ENCODE measurements around the gene EIF5A2.
"Not testable (repeated sequence)": the region's sequence is repeated elsewhere in the genome, so short reads cannot be mapped to it uniquely, and the experiment has no call there.

EIF5A2 gene

DNA sequence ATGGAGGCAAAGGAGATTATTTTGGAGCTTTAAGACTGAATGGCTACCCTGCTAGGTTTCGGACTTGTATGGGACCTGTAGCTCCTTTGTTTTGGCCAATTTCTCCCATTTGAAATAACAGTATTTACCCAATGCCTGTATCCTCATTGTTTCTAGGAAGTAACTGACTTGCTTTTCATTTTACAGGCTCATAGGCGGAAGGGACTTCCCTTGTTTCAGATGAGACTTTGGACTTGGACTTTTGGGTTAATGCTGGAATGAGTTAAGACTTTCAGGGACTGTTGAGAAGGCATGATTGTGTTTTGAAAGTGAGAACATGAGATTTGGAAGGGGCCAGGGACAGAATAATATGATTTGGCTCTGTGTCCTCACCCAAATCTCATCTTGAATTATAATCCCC lies 10.5 kb downstream of the EIF5A2 start:
- no peak for FAIRE-seq
- DNase-seq (ENCODE audit: insufficient read length, low spot score), result no peak

DNA sequence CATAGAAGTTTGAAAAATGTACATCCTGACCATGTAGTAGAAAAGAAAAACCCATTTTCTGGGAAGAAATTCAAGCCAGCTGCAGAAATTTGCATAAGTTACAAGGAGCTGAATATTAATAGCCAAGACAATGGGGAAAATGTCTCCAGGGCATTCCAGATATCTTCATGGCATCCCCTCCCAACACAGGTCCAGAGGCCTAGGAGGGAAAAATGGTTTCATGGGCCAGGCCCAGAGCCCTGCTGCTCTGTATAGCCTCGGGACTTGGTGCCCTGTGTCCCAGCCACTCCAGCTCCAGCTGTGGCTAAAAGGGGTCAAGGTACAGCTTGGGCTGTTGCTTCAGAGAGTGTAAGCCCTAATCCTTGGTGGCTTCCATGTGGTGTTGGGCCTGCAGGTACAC lies 11.2 kb downstream of the EIF5A2 start:
- not testable (repeated sequence) for FAIRE-seq; DNase-seq (ENCODE audit: insufficient read length, low spot score)

DNA sequence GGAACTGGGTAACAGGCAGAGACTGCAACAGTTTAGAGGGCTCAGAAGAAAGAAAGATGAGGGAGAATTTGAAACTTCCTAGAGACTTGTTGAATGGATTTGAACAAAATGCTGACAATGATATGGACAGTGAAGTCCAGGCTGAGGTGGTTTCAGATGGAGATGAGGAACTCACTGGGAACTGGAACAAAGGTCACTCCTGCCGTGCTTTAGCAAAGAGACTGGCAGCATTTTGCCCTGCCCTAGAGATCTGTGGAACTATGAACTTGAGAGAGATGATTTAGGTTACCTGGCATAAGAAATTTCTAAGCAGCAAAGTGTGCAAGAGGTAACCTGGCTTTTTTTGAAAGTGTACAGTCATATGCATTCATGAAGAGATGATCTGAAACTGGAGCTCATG lies 11.7 kb downstream of the EIF5A2 start:
- no peak for FAIRE-seq
- no peak for DNase-seq (ENCODE audit: insufficient read length, low spot score)

DNA sequence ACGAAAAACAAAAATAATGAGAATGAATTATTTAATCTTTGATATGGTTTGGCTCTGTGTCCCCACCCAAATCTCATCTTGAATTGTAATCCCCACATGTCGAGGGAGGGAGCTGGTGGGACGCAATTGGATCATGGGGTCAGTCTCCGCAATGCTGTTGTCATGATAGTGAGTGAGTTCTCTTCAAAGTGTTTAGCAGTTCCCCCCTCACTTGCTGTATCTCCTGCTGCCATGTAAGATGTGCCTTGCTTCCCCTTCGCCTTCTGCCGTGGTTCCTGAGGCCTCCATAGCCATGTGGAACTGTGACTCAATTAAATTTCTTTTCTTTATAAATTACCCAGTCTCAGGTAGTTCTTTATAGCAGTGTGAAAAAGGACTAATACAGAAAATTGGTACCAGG lies 12.1 kb downstream of the EIF5A2 start:
- not testable (repeated sequence) for FAIRE-seq

DNA sequence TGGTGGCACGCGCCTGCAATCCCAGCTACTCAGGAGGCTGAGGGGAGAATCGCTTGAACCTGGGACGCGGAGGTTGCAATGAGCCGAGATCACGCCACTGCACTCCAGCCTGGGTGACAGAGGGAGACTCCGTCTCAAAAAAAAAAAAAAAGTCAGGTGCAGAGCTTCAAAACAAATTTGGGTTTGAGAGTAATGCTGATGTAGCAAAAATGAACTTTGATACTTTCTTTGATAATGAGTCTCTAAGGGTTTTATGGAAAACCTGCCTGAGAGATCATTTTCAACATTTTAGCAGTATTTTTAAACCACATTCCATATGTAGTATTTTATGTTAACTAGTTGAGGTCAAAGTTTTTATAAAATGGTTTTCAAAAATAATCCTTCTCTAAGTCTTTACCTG lies 14.5 kb downstream of the EIF5A2 start:
- FAIRE-seq (no peak), DNase-seq (ENCODE audit: insufficient read length, low spot score) (no peak)

More for the DNA sequence above, 12.1 kb downstream of the EIF5A2 start:
- DNase-seq (ENCODE audit: insufficient read length, low spot score), result not testable (repeated sequence)

DNA sequence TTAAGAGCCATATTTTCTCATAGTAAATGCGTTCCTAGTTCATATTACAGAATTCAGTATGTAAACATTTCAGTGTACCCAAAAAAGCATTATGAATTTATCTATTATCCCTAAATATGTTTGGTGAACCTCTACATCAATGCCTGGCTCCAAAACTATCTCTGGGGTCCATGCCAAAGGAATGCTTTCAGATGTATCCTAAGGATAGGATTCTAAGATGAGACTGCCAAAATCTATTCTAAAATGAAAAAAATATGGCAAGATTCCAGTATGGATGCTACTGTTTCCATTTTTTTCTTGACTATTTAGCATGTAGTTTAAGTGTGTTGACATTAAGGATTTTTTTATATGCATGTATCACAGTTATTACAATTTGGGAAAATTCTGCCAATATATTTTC lies 18.8 kb downstream of the EIF5A2 start:
- FAIRE-seq, result no peak
- no peak for DNase-seq (ENCODE audit: insufficient read length, low spot score)

DNA sequence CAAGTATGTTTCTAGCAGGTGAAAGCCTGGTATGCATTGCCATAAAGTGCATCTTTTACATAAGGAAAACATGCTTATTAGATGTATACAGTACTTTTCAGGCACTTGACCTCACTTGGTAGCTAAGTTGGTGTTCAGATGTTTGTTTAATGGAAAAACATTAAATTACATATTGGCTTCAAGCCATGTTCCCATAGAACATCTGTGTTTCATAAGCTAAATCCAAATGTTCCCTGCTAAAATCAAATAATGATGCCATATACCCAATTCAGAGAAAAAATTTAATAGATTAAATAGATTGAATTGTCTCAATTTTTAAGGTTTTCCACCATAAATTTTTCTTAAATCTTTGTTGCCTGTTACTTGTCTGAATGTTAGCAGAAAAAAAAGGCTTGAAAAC lies 19.3 kb downstream of the EIF5A2 start:
- FAIRE-seq (no peak), DNase-seq (ENCODE audit: insufficient read length, low spot score) (no peak)

DNA sequence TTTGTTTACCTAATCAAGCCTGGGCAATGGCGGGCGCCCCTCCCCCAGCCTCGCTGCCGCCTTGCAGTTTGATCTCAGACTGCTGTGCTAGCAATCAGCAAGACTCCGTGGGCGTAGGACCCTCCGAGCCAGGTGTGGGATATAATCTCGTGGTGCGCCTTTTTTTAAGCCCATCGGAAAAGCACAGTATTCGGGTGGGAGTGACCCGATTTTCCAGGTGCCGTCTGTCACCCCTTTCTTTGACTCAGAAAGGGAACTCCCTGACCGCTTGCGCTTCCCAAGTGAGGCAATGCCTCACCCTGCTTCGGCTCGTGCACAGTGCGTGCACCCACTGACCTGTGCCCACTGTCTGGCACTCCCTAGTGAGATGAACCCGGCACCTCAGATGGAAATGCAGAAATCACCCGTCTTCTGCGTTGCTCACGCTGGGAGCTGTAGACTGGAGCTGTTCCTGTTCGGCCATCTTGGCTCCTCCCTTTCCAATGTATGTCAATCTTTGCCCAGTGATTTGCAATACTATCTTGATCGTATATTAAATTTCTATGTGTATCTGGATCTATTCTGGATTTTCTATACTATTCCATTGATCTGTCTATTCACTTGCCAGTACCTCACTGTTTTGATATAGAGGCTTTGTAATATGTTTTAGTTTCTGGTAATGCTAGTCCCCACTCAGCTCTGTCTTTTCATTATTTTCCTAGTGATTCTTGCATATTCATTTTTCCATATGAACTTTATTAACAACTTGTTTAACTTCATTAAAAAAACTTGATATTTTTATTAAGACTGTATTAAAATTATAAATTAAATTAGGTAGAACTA lies 24.1 kb downstream of the EIF5A2 start:
- DNase-seq (ENCODE audit: insufficient read length, low spot score); FAIRE-seq: not testable (repeated sequence)

DNA sequence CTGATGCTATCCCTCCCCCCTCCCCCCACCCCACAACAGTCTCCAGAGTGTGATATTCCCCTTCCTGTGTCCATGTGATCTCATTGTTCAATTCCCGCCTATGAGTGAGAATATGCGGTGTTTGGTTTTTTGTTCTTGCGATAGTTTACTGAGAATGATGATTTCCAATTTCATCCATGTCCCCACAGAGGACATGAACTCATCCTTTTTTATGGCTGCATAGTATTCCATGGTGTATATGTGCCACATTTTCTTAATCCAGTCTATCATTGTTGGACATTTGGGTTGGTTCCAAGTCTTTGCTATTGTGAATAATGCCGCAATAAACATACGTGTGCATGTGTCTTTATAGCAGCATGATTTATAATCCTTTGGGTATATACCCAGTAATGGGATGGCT lies 29.7 kb downstream of the EIF5A2 start:
- FAIRE-seq; DNase-seq (ENCODE audit: insufficient read length, low spot score): not testable (repeated sequence)

DNA sequence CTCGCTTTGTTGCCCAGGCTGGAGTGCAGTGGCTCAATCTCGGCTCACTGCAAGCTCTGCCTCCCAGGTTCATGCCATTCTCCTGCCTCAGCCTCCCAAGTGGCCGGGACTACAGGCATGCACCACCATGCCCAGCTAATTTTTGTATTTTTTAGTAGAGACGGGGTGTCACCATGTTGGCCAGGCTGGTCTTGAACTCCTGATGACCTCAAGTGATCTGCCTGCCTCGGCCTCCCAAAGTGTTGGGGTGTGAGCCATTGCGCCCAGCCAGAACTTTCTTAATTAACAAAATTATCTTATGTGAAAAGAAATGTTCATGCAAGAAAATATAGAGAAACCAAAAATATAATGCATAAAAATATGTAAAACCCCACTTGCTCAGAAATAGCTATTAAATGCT lies 31.1 kb downstream of the EIF5A2 start:
- not testable (repeated sequence) for FAIRE-seq; DNase-seq (ENCODE audit: insufficient read length, low spot score)

DNA sequence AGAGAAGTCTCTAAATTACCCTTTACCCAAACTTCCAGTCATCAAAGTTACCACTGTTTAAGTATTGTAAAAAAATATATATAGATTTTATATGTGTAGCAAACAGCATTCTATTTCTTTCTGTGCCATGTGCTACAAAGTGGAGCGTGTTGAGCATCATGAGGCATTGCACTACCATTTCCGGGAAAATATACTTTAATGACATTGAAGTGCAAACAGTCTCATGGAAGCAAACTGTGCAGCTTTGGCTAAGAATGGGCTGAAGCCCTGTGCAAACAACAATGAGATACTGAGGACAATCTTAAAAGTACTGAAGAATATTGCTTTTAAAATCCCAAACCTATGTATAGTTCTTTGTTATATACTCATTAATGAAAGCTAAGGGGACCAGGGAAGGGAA lies 31.9 kb downstream of the EIF5A2 start:
- no peak for FAIRE-seq
- no peak for DNase-seq (ENCODE audit: insufficient read length, low spot score)

DNA sequence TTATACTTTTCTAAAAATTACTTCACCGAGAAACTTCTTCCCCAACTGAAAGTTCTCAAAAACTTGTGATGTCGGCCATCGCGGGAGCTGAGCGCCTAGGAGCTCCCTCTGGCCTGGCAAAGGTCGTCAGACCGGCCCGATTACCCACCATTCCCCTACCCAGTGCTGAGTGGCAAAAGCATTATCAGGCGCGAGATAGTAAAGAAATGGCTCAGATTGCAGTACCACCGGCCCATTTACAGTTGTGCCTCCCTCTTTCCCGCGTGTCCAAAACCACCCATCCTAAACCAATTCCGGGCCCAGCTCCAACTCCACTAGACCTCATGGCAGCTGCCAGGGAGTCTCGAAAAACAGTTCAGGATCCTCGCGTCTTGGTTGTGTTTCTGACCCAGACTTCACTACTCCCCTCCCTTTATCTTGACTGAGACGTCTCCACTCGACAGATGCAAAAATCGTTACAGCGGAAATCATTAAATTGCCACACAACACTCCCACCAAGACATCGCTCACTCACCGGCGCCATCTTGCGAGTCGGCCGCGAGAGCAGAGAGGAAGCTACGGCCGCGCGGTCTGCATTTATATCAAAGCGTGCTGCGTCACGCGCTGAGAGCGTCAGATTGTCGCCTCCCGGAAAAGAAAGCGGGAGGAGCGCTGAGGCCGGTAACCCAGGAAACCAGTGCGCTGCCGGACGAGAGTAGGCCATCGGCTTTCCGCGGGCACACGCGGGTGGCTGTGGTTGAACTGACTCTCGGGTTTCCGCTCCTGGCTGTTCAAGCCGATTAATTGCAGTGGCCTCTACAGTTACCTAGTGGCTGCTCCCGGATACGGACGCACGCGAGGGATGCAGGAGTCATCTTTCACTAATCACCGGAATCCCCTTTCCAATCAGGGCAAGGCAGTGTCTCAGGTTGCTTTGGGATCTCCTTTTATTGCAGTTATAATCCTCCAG lies 38.5 kb downstream of the EIF5A2 start, which contains the start of gene RPL22L1:
Gene RPL22L1 (minus strand): TSS at position 551 of the 949 bp plus-strand sequence. CDS start 28 bp downstream, at position 523.
- DNase-seq (ENCODE audit: insufficient read length, low spot score) (peak; percentile 74), FAIRE-seq (peak; percentile 95)

DNA sequence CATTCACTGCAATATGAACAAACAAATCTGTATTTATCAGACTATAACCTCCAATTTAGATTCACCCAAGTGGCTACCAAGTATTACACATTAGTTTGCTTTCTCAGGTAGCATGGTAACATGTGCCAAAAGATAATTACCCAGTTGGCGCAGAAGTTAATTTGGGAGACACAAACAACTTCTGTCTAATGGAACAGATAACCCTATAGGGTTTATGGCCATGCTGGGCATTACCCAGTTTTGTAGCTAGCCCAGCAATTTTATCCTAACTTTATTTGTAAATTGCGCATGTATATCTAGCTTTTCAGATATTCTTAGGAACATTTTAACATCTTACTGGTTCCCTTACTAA lies 39.2 kb downstream of the EIF5A2 start:
- FAIRE-seq (no peak), DNase-seq (ENCODE audit: insufficient read length, low spot score) (no peak)

DNA sequence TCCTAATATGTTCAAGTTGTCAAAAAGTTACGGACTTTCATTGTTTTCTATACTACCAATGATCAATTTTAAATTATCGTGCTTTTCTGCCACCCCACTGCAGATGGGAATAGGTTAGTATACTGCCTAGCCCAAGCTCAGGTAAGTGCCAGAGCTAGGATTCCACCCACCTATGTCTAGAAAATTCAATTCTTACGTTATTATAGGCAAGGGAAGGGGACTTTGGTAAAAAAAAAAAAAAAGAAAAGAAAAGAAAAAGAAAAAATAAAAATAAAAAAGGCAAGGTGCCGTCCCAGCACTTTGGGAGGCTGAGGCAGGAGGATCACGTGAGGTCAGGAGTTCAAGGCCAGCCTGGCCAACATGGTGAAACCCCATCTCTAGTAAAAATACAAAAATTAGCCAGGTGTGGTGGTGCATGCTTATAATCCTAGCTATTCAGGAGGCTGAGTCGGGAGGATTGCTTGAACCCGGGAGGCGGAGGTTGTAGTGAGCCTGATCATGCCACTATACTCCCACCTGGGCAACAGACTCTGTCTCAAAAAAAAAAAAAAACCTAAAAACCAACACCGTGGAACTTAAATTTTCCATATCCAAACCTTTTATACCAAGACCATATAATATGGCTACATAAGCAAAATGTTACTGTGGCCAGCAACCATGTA lies 39.7 kb downstream of the EIF5A2 start:
- FAIRE-seq (no peak), DNase-seq (ENCODE audit: insufficient read length, low spot score) (no peak)

DNA sequence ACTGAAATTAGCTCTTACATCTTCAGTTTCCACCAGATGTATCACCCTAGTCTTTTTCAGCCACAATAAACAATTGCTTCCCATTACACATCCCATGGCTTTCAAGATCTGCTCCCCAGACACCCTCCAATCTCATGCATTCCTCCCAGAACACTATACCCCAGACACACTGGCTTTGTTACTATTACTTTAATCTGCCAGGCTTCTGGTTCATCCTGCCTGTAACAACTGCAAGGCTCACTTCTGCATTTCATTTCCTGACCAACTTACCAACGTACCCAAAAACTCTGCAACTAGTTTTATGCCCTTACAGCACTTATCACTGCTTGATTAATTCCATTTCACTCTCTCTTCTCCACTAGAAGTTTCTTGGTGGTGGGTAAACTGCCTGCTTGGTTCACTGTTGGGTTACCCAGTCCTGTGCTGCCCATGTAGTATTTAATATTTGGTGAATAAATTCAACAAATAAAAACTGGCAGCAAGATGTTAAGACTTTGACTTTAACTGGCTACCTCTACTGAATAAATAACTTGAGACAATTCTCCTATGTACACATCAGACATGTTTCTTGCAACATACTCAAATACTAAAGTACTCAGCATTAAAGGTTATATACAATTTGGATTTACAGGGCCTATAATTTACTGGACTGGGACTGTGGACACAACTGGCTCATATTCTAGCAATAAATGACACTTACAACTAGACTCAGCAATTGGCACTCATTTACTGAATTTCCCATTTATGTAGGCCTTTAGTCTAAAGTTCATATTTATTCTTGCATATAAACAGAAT lies 41.1 kb downstream of the EIF5A2 start:
- no peak for DNase-seq (ENCODE audit: insufficient read length, low spot score)

DNA sequence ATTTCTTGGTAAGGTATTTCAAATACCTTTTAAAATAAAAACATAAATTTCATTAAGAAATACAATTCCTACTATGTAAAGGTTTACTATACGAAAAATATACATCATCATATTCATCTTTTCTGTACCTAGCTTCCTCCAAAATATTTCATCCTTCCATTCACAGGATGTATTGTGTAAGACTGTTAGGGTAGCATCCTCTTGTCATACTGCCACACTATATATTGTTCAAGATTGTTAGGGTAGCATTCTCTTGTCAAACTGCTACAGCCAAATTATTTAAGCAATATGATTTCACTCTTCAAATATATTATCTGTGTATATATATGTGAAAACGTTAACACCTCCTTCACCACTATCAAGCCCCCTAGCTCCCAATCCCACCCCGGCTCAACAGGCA lies 41.9 kb downstream of the EIF5A2 start:
- no peak for DNase-seq (ENCODE audit: insufficient read length, low spot score)
- no peak for FAIRE-seq

More for the DNA sequence above, 41.1 kb downstream of the EIF5A2 start:
- FAIRE-seq, result no peak

DNA sequence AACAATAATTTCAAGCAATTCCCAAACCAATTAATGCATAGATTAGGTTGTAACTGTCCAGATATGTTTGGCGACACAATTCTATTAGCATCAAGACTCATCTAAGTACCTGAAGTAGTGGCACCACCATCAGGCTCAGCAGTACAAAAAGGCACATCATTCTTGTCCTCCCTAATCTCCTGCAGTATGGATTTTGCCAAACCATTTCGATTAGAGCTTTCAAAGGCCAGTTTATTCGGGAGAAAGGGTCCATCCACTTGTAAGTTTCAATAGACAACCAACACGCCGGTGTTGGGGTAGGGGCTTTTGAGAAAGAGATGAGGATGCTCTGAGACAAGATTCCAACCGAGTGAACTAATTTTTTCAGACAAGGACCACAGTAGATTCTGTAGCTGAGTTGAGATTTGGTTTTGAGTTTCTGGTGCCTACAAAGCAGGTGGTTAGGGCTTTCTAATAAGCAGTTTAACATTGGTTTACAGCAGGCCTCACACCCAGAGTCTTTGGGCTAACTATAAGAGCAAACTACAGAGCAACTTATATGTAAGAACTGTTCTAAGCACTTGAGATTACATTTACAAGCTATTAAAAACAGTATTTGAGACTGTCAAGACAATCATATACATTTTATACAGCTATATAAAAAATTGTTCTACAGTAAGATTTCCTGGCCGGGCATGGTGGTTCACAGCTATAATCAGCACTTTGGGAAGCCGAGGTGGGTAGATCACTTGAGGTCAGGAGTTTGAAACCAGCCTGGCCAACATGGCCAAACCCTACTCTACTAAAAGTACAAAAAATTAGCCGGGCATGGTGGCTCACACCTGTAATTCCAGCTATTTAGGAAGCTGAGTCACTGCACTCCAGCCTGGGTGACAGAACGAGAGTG lies 43.0 kb downstream of the EIF5A2 start:
- peak; percentile 63 for FAIRE-seq
- no peak for DNase-seq (ENCODE audit: insufficient read length, low spot score)

DNA sequence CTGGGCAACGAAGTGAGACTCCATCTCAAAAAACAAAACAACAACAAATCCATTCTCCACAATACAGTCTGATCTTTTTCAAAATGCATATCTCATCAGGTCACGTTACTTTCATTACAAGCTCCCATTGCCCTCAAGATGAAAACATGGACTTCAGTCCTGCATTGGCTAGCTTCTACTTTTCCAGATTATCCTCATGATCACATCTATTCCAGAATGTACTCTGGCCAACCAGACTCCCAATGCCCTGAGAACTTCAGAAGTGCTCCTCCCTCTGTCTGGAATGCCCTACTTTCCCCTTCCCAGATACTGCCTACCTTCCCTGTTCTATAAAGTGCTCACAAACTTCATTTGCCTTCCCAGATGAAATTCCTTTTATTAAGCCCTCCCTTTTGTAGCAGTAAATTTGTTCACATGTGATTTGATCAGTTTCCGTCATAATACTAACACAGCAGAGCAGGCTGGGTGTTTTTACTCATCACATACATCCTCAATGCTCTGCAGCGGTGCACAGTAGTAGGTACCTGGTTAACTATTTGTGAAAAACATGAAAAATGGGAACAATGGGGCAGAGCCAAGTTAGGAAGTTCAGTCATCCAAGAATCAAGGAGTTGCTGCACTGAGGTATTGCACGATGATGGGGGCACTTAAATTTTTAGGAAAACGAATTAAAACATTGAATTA lies 43.8 kb downstream of the EIF5A2 start:
- FAIRE-seq, result no peak
- no peak for DNase-seq (ENCODE audit: insufficient read length, low spot score)

DNA sequence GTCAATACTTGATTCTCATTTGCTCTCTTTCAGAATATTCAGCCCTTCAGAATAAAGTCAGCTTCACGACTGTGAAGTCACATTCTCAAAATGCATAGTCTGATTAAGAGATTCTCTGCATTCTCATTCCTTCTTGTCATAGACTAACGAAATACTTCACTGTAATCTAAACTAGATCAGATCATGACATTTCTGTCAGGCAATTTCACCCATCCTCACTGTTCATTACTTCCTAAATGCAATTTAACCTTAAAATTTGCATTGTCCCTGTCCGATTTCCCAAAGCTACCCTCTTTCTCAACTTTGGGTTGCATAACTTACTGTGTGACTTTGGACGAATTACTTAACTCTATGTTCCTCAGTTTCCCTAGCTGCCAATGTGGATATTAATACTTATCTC lies 44.6 kb downstream of the EIF5A2 start:
- no peak for DNase-seq (ENCODE audit: insufficient read length, low spot score)
- no peak for FAIRE-seq
